EH (cell line): ENCODE measurements around the gene SH3GL2.
A peak's percentile ranks its signal among the peaks of the same experiment; 100 is the strongest.

ENCODE experiments used
- DNase-seq: peaks from one replicate; pipeline ENCODE4 v3.0.0-alpha.2; 2015; ENCODE audit warnings: low read depth

SH3GL2 gene

GRCh38 chr9:17660158-17660557 lies 81.3 kb downstream of the SH3GL2 start:
- DNase-seq, result no peak

GRCh38 chr9:17665450-17665849 lies 86.6 kb downstream of the SH3GL2 start:
- DNase-seq, result no peak

- DNase-seq, result no peak
These were observed 90.3 kb downstream of the SH3GL2 start for GRCh38 chr9:17669206-17669605.

- DNase-seq, result no peak
These were observed 103.8 kb downstream of the SH3GL2 start for GRCh38 chr9:17682684-17683083.

GRCh38 chr9:17688834-17689233 lies 110.0 kb downstream of the SH3GL2 start:
- DNase-seq, result no peak

- DNase-seq, result no peak
These were observed 115.5 kb downstream of the SH3GL2 start for GRCh38 chr9:17694336-17694735.

- no peak for DNase-seq
These were observed 116.6 kb downstream of the SH3GL2 start for GRCh38 chr9:17695482-17695881.

GRCh38 chr9:17699615-17700330 lies 120.9 kb downstream of the SH3GL2 start:
- peak; percentile 2 for DNase-seq

GRCh38 chr9:17706347-17706746 lies 127.5 kb downstream of the SH3GL2 start:
- DNase-seq, result no peak

- DNase-seq, result no peak
These were observed 140.2 kb downstream of the SH3GL2 start for GRCh38 chr9:17719053-17719452.

- DNase-seq, result no peak
These were observed 143.1 kb downstream of the SH3GL2 start for GRCh38 chr9:17721954-17722353.

GRCh38 chr9:17723656-17724055 lies 144.8 kb downstream of the SH3GL2 start:
- no peak for DNase-seq

GRCh38 chr9:17725399-17726010 lies 146.6 kb downstream of the SH3GL2 start:
- no peak for DNase-seq

GRCh38 chr9:17726298-17726697 lies 147.4 kb downstream of the SH3GL2 start:
- no peak for DNase-seq

- DNase-seq, result no peak
These were observed 152.0 kb downstream of the SH3GL2 start for GRCh38 chr9:17730899-17731298.

- no peak for DNase-seq
These were observed 152.4 kb downstream of the SH3GL2 start for GRCh38 chr9:17731308-17731707.

GRCh38 chr9:17734674-17735073 lies 155.8 kb downstream of the SH3GL2 start:
- no peak for DNase-seq

GRCh38 chr9:17735859-17736258 lies 157.0 kb downstream of the SH3GL2 start:
- no peak for DNase-seq

GRCh38 chr9:17739022-17739421 lies 160.2 kb downstream of the SH3GL2 start:
- DNase-seq, result no peak

- no peak for DNase-seq
These were observed 160.9 kb downstream of the SH3GL2 start for GRCh38 chr9:17739736-17740135.

GRCh38 chr9:17742067-17742466 lies 163.2 kb downstream of the SH3GL2 start:
- DNase-seq, result peak; percentile 29

- DNase-seq, result peak; percentile 38
These were observed 165.9 kb downstream of the SH3GL2 start for GRCh38 chr9:17744786-17745185.

GRCh38 chr9:17750269-17750668 lies 171.4 kb downstream of the SH3GL2 start:
- DNase-seq, result no peak

- DNase-seq, result no peak
These were observed 172.6 kb downstream of the SH3GL2 start for GRCh38 chr9:17751486-17751885.
